HG03108 (cell line): ENCODE measurements around the gene IL13RA1.
"Not testable (repeated sequence)": the region's sequence is repeated elsewhere in the genome, so short reads cannot be mapped to it uniquely, and the experiment has no call there.

Source experiments
- ATAC-seq: cut with Tn5 transposase; IDR thresholded peaks from one replicate; pipeline ENCODE4 v1.9.1; 2021; ENCODE audit warnings: moderate library complexity; ENCODE audit not compliant: unreplicated experiment

IL13RA1 gene

GRCh38 chrX:118726887-118727685 is at the start of gene IL13RA1:
Gene IL13RA1, plus strand, starts transcription at chrX:118727606. Its CDS starts 33 bp downstream, at chrX:118727639.
- peak; percentile 72 for ATAC-seq

- no peak for ATAC-seq
Observed at GRCh38 chrX:118679290-118679689, 48.1 kb upstream of the IL13RA1 start.

- ATAC-seq, result no peak
Observed at GRCh38 chrX:118682258-118683014, 45.0 kb upstream of the IL13RA1 start.

GRCh38 chrX:118685393-118685792 is 42.0 kb upstream of the IL13RA1 start:
- no peak for ATAC-seq

- no peak for ATAC-seq
Observed at GRCh38 chrX:118688935-118689334, 38.5 kb upstream of the IL13RA1 start.

GRCh38 chrX:118693843-118694242 is 33.6 kb upstream of the IL13RA1 start:
- ATAC-seq, result no peak

- no peak for ATAC-seq
Observed at GRCh38 chrX:118694638-118695037, 32.8 kb upstream of the IL13RA1 start.

- no peak for ATAC-seq
Observed at GRCh38 chrX:118698516-118699170, 28.8 kb upstream of the IL13RA1 start.

GRCh38 chrX:118702741-118703140 is 24.7 kb upstream of the IL13RA1 start:
- ATAC-seq, result no peak

GRCh38 chrX:118706681-118707080 is 20.7 kb upstream of the IL13RA1 start:
- ATAC-seq, result no peak

- ATAC-seq, result no peak
Observed at GRCh38 chrX:118714521-118714920, 12.9 kb upstream of the IL13RA1 start.

- not testable (repeated sequence) for ATAC-seq
Observed at GRCh38 chrX:118715917-118716316, 11.5 kb upstream of the IL13RA1 start.

GRCh38 chrX:118716833-118717232 is 10.6 kb upstream of the IL13RA1 start:
- ATAC-seq, result not testable (repeated sequence)

- ATAC-seq, result no peak
Observed at GRCh38 chrX:118717678-118718391, 9.6 kb upstream of the IL13RA1 start.

- no peak for ATAC-seq
Observed at GRCh38 chrX:118718737-118719136, 8.7 kb upstream of the IL13RA1 start.

- ATAC-seq, result no peak
Observed at GRCh38 chrX:118720058-118720707, 7.2 kb upstream of the IL13RA1 start.

GRCh38 chrX:118723376-118723775 is 4.0 kb upstream of the IL13RA1 start:
- no peak for ATAC-seq

- no peak for ATAC-seq
Observed at GRCh38 chrX:118724365-118724764, 3.0 kb upstream of the IL13RA1 start.

- ATAC-seq, result no peak
Observed at GRCh38 chrX:118724775-118725174, 2.6 kb upstream of the IL13RA1 start.

- no peak for ATAC-seq
Observed at GRCh38 chrX:118726396-118726795, 1.0 kb upstream of the IL13RA1 start.
